CD4-positive, alpha-beta T cell treated with Interleukin-6 at 100 ng/mL for 8 hours (primary cell): ENCODE data around the gene CSTA.
"Not testable (repeated sequence)": the region's sequence is repeated elsewhere in the genome, so short reads cannot be mapped to it uniquely, and the experiment has no call there.

Experiments
- DNase-seq: peaks from one replicate; pipeline ENCODE4 v3.0.0-alpha.2; 2020; ENCODE audit warnings: mixed read lengths, low spot score

The CSTA gene

DNA sequence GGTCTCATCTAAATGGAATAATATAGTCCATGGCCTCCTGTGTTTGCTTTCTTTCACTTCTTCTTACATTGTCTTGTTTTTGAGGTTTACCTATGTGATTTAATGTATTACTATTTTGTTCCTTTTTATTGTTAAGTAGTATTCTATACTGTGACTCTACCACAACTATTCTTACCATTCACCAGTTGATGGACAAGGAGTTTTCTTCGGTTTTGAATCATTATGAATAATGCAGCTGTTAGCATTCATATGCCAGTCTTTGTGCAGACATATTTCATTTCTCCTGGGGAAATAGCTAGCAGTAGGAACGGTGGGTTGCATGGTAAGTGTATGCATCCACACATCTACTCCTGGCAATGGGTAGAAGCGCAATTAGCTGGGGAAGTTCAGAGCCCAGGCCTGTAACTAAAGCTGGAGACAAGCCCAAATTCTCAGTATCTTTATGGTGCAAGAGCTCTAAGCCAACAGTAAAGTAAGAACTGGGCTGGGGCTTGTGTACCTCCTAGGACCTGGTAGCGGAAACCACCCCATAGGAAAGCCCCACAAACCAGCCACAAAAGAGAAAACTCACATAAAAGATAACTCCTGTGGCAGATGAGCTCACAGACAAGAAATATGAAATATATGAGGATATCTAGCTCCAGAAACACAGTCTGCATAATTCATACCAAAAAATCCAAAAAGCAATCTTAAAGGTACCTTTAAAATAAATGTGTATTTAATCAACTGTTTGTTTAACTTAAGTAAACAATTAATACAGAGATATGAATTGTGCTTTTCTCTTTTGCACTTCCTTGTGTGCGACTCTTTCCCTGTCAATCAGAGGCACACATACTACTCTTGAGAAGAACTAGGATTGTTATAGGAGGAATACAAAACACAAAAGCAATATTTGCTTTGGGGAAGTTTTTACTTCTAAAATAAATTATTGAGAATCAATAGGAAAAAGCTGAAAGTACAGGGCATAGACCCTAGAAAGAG, 2.7 kb upstream of the CSTA start:
- DNase-seq = peak; percentile 41

DNA sequence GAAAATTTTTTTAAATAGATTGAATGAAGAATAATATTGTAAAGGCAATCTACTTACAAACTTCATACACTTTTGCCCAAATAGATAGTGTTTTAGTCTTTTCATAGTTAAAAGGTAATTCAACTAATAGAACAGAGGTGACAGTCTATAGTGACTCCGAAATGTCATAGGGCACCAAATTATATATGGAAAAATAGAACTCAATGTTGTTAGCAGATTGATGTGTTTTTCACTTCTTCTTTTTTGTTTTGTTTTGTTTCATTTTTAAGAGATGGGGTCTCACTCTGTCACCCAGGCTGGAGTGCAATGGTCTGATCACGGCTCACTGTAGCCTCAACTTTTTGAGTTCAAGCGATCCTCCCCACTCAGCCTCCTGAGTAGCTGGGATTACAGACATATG, 721 bp downstream of the CSTA start:
- DNase-seq = no peak

DNA sequence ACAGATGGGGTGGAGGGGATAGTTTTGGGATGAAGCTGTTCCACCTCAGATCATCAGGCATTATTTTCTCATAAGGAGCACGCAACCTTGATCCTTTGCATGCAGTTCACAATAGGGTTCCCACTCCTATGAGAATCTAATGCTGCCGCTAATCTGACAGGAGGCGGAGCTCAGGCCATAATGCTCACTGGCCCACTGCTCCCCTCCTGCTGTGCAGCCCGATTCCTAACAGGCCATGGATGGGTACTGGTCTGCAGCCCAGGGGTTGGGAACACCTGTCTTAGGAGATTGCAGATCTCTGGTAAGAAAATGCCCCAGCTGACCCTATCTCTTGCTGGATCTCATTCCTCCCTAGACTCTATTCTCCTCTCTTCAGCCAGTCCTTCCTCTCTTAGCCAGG, 6.8 kb downstream of the CSTA start:
- no peak for DNase-seq

- DNase-seq = no peak
These were observed 7.5 kb downstream of the CSTA start for GRCh38 chr3:122332551-122332950.

DNA sequence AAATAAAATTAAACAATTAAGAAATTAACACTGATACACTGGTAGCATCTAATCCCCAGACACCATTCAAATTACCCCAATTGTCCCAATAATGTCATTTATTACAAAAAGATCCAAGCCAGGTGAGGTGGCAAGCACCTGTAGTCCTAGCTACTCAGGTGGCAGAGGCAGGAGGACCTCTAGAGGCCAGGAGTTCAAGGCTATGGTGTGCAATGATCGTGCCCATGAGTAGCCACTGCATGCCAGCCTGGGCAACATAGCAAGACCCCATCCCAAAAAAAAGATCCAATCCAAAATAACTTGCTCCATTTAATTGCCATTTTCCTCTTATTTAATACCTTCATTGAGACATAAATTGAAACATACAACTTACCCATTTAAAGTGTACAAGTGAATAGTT, 17.8 kb downstream of the CSTA start:
- no peak for DNase-seq

DNA sequence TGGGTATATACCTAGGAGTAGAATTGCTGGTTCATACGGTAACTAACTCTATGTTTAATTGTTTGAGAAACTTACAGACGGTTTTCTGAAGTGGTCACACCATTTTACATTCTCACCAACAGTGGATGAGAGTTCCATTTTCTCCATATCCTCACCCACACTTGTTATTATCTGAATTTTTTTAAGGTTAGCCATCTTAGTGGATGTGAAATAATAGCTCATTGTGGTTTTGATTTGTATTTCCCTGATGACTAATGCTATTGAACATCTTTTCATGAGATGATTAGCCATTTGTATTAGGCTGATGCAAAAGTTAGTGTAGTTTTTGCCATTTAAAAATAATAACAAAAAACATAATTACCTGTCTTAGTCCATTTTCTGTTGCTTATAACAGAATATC, 18.6 kb downstream of the CSTA start:
- no peak for DNase-seq

- no peak for DNase-seq
These were observed 24.1 kb downstream of the CSTA start for GRCh38 chr3:122349171-122349570.

DNA sequence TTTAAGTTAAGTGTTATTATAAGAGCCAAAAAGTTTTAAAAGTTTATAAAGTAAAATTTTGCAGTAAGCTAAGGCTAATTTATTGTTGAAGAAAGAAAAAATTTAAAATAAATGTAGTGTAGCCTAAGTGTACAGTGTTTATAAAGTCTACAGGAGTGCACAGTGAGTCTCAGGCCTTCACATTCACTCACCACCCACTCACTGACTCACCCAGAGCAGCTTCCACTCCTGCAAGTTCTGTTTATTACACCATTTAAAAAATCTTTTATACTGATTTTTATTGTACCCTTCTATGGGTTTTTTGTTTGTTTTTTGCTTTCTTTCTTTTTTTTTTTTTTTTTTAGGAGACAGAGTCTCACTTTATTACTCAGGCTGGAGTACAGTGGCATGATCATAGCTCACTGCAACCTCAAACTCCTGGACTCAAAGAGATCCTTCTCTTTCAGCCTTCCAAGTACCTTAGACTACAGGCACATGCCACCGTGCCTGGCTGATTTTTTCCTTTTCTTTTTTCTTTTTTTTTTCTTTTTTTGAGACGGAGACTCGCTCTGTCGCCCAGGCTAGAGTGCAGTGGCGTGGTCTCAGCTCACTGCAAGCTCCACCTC, 25.9 kb downstream of the CSTA start:
- DNase-seq = no peak

DNA sequence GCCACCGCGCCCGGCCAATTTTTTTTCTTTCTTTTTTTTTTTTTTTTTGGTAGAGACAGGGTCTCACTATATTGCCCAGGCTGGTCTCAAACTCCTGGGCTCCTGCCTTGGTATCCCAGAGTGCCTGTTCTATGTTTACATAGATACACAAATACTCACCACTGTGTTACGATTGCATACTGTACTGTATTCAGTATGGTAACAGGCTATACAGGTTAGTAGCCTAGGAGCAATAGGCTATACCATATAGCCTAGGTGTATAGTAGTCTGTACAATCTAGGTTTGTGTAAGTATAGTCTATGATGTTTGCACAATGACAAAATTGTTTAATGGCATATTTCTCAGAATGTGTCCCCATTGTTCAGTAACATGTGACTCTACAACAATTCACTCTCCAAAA, 26.6 kb downstream of the CSTA start:
- no peak for DNase-seq

GRCh38 chr3:122353215-122353614, 28.2 kb downstream of the CSTA start:
- DNase-seq = no peak

- no peak for DNase-seq
These were observed 28.9 kb downstream of the CSTA start for GRCh38 chr3:122353893-122354401.

DNA sequence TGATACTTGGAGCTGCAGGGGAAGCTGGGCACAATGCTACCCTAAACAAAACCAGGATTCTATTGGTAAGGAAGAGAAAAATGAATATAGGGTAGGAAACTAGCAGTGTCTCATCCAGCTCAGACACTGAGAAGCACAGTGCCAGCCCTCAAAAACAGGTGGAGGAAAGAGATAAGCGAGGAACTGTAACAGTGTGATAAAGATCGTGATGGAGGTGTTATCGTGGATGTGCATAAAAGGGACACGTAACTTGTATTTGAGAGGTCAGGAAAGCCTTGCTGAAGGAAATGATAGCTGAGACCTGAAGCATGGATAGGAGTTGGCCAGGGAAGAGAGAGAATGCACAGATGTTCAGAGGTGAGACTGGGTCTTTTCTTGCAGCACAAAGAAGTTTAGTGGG, 30.6 kb downstream of the CSTA start:
- DNase-seq = no peak

GRCh38 chr3:122356402-122356801, 31.4 kb downstream of the CSTA start:
- DNase-seq = no peak

DNA sequence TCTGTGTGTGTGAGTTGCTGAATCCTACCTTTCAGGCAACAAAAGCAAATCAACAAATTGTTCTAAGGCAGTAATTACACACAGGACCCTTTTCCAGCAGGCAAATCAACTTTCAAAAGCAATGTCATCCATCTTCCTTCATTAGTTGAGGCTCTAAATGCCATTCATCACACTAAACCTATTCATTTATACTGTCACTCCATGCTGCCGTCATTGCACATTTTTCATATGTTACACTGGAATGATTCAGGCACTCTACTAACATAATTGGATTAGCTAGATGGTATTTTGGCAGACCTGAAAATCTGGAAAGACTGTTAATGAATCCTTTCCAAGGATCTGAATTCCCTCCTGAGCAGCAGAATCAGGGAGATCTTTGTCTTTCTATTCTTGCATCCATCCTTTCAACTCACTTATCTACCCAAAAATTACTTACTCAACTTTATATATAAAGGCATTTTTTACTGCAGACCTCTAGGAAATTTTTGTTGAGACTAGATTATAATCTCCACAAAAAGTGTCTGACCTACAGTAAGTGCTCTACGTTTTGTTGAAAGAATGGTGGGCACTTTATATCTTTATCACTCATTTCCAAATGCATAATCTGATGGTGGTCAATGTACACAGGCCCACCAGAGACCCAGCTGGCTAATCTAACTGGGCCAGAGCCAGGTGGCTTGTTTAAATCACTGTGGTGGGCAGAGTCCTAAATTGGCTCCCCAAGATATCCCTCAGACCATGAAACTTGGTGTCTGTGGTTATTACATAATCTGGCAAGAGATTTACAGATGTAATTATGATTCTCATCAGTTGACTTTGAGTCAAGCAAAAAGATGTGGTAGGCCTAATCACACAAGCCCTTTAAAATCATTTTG, 33.0 kb downstream of the CSTA start:
- no peak for DNase-seq

GRCh38 chr3:122358703-122359032, 33.6 kb downstream of the CSTA start:
- DNase-seq = no peak

DNA sequence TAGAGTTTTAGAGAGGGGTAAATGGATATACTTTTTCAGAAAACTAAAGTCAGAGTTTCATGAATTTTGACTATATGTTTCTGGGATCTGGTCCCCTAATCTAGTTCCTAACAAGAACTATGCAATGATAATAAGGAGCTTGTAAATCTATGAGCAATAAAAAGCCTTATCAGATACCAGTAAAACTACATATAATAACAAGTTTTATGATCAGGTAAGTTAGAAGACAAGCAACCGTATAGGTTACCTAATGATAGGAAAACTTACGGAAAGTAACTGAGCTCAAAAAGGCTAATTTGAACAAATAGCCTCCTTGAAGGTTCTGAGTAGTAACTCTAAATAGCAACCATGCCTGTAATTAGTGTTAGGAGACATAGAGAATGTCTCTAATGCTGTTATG, 37.0 kb downstream of the CSTA start:
- DNase-seq = no peak

- no peak for DNase-seq
These were observed 39.4 kb downstream of the CSTA start for GRCh38 chr3:122364490-122364889.

- no peak for DNase-seq
These were observed 40.0 kb downstream of the CSTA start for GRCh38 chr3:122365073-122365472.

DNA sequence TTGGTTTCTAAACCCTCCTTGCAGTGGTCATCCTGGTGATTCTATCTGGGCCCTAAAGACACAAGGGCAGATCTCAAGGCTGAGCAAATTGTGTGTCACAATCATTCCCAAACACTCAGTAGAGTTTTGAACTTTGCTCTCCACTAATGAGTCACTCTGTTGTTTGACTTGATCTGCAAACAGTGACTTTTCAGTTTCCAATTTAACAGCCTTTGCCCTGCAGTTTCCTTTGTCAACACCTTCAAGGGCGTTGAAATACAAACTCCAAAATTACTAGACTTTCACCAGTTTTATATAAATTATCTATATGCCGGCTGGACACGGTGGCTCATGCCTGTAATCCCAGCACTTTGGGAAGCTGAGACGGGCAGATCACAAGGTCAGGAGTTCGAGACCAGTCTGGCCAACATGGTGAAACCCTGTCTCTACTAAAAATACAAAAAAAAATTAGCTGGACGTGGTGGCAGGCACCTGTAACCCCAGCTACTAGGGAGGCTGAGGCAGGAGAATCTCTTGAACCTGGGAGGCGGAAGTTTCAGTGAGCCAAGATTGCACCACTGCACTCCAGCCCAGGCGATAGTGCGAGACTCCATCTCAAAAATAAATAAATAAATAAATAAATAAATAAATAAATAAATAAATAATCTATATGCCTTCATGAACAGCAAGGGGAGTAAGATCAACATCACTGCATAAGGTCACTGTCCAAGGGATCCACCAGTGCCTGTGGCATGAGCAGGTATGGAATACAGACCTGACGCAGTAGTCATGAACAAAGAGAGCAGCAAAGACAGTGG, 40.7 kb downstream of the CSTA start:
- DNase-seq = not testable (repeated sequence)

GRCh38 chr3:122366379-122366749, 41.3 kb downstream of the CSTA start:
- DNase-seq = no peak

DNA sequence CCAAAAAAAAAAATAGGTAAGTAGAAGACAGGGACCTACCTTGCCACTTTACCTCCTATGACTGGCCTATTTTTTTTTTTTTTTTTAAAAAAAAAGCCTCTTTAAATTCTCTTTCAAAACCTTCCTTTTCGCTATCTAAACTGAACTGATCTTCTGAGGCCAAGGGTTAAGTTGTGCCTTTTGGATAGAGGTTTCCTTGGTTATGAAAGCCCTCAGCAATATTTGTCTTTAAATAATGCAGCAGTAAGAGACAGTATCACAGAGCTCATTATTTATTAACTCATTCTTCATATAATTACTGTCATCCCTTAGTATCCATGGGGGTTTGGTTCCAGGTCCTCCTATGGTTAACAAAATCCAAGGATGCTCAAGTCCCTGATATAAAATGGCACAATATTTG, 49.0 kb downstream of the CSTA start:
- DNase-seq = no peak

DNA sequence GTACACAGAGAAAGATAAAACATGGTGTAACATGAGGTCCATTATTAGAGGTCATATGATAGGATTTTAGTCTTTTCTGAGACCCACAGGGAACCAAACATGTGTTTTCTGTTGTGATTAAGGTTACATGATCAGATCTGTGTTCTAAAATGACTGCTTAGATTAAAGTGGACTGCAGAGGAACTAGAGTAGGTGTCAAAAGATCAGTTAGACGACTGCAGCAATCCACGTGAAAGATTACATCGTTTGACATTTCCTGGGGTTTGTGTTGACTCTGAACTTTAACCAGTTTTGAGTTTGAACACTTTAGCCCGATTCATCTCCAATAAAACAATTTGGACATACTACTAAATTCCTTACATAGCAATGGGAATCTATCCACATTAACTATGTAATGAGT, 52.9 kb downstream of the CSTA start:
- no peak for DNase-seq
